OCI-LY7 (cell line): ENCODE results near the gene C17orf113. TPM values are rescaled to one million over a fixed set of nuclear protein-coding genes. Genes with fewer than 3 reads are reported as not detected.
"Not testable (repeated sequence)": the region's sequence is repeated elsewhere in the genome, so short reads cannot be mapped to it uniquely, and the experiment has no call there.

Experiments used
- BruUV-seq: library from RNA; stranded (reverse); fragments of 400-500 nt; replicated peaks from 2 replicates; lab custom pipeline; 2021; lab: Mats Ljungman, UMichigan
- CTCF ChIA-PET: fragments of 300-600 bp; sonication (Branson Sonifier 250); formaldehyde crosslinking; loops from one replicate; lab custom pipeline; 2022; ENCODE audit warnings: antibody characterized with exemption; ENCODE audit not compliant: unreplicated experiment; lab: Charles Lee
- POLR2A ChIA-PET: fragments of 300-600 bp; sonication (Branson Sonifier 250); formaldehyde crosslinking; loops from one replicate; lab custom pipeline; 2022; ENCODE audit warnings: antibody characterized with exemption; lab: Charles Lee
- DNase-seq: peaks from one replicate; pipeline ENCODE4 v3.0.0-alpha.2; 2015; ENCODE audit warnings: low spot score
- H2AFZ ChIP-seq: fragments of 200-600 bp; sonication (generic), shearing (Covaris generic); 2 replicates; pipeline ENCODE4 v1.6.1; 2014; ENCODE audit warnings: mild to moderate bottlenecking, antibody characterized with exemption, low read length, moderate library complexity
- H3K27ac ChIP-seq: fragments of 200-600 bp; sonication (generic); 2 replicates; pipeline ENCODE4 v1.5.1; 2014; ENCODE audit warnings: mixed run types, low read depth, mild to moderate bottlenecking, moderate library complexity, low read length, inconsistent platforms; ENCODE audit not compliant: poor library complexity, severe bottlenecking
- H3K36me3 ChIP-seq: fragments of 200-600 bp; sonication (generic); 2 replicates; pipeline ENCODE4 v1.6.1; 2014; ENCODE audit warnings: mild to moderate bottlenecking, antibody characterized with exemption, low read length, moderate library complexity, mixed read lengths; ENCODE audit not compliant: insufficient read depth
- H3K4me1 ChIP-seq: fragments of 200-600 bp; sonication (generic); 2 replicates; pipeline ENCODE4 v1.5.1; 2014; ENCODE audit warnings: mild to moderate bottlenecking, low read length; ENCODE audit not compliant: insufficient read depth, poor library complexity, severe bottlenecking
- H3K4me2 ChIP-seq: fragments of 200-600 bp; sonication (generic); 2 replicates; pipeline ENCODE4 v1.6.1; 2014; ENCODE audit warnings: mild to moderate bottlenecking, low read length
- H3K4me3 ChIP-seq: fragments of 200-600 bp; sonication (generic); 2 replicates; pipeline ENCODE4 v1.5.1; 2014; ENCODE audit warnings: mild to moderate bottlenecking, low read depth, low read length; ENCODE audit not compliant: poor library complexity, severe bottlenecking
- H3K79me2 ChIP-seq: fragments of 200-600 bp; sonication (generic); 2 replicates; pipeline ENCODE4 v1.6.1; 2016; ENCODE audit warnings: low read depth, mild to moderate bottlenecking, low read length, moderate library complexity, mixed read lengths; ENCODE audit not compliant: insufficient read depth
- H3K9me2 ChIP-seq: fragments of 200-600 bp; sonication (generic); 2 replicates; pipeline ENCODE4 v1.6.1; 2016; ENCODE audit warnings: mild to moderate bottlenecking, low read length, mixed read lengths; ENCODE audit not compliant: insufficient read depth
- H3K9me3 ChIP-seq: fragments of 200-600 bp; sonication (generic); 2 replicates; pipeline ENCODE4 v1.6.1; 2014; ENCODE audit warnings: mild to moderate bottlenecking, mixed run types, low read length, mixed read lengths
- H4K20me1 ChIP-seq: fragments of 200-600 bp; sonication (generic); 2 replicates; pipeline ENCODE4 v1.6.1; 2014; ENCODE audit warnings: mild to moderate bottlenecking, antibody characterized with exemption, low read length, moderate library complexity, mixed read lengths; ENCODE audit not compliant: insufficient read depth
- EZH2phosphoT487 ChIP-seq: fragments of 200-600 bp; sonication (generic); IDR thresholded peaks from 2 replicates; pipeline ENCODE4 v1.6.1; 2018; ENCODE audit warnings: low read depth, borderline replicate concordance, mild to moderate bottlenecking, mixed run types, antibody characterized with exemption, low read length, moderate library complexity, mixed read lengths
- intact Hi-C: fragments of 100-400 bp; cut with micrococcal nuclease; formaldehyde crosslinking; loops from one replicate; pipeline ENCODE4 v1.10.0; 2022; ENCODE audit not compliant: unreplicated experiment
- total RNA-seq, 2 experiments: library from RNA; depleted of rRNA in 1 of 2; stranded (reverse); fragments of >200 nt in 1 of 2; shearing (Covaris generic) in 1 of 2; gene quantifications; 2 replicates each; pipeline ENCODE4 v1.2.3, GENCODE V29; 2014 to 2022
- TF ChIP-seq, protein P1 (sequence below): fragments of 200-600 bp; sonication (generic); conservative IDR thresholded peaks from 2 replicates; pipeline ENCODE4 v1.5.1; 2014; ENCODE audit warnings: mild to moderate bottlenecking, antibody characterized with exemption, low read length, moderate library complexity, mixed read lengths

C17orf113 gene
- total RNA-seq, 2 experiments from 2014 or later = 0.25 TPM

DNA sequence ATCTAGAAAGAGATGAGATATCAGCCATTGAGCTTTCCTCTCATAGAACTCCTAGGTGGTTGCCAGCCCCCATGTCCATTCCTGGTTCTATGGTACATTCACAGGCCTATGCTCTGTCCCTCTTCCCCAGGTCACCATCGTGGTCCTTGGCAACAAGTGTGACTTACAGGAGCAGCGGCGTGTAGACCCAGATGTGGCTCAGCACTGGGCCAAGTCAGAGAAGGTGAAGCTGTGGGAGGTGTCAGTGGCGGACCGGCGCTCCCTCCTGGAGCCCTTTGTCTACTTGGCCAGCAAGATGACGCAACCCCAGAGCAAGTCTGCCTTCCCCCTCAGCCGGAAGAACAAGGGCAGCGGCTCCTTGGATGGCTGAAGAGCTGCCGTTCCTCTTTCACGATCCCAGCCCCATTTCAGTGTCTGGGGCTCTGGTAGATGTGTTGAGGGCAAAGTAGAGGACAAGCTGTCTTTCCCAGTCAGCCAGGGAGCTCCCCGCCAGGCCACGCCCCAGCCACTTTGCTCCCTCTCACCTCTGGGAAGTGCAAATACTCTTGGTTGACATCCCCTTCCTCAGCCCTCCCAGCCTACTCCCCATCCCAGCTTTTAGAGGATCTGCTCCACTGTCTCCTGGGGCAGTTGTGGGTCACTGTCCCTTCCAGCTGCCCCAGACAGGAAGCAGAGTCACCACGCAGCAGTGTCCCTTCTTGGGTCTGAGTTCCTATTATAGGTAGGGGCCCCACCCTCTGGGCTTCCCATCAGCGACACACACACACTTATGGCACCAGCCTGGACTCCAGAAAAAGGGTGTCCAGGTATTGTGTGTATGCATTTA lies 26.7 kb downstream of the C17orf113 start:
- Histone ChIP-seq H3K9me3 (no peaks in the 10 kb centered on the region), H3K36me3 (peaks cover 31% of the 10 kb centered on the region), H3K4me2 (no peak overlapping the region), H2AFZ (no peak overlapping the region), H4K20me1 (no peaks in the 10 kb centered on the region), H3K4me1 (peaks cover 31% of the 10 kb centered on the region), H3K9me2 (no peaks in the 10 kb centered on the region), H3K27ac (peak overlapping the region; percentile 53), H3K4me3 (no peak overlapping the region), H3K79me2 (peaks cover 12% of the 10 kb centered on the region; the same call in 1 of the 2 replicates)
- intact Hi-C loops = loop anchor here (1.0 to 2.0 kb wide), 4 partner anchors 43 to 157 kb away; partner anchors contain the start of genes KCNH4 and ZNF385C
- ChIA-PET CTCF (no interaction called here), POLR2A (interaction anchor here (0.6 to 1.0 kb wide), 3 partner anchors 50 to 263 kb away, joined by 3 to 4 read pairs (median 3); no protein-coding TSS in a partner anchor)
- BruUV-seq = no TSS peak
- TF ChIP-seq, protein P1, sequence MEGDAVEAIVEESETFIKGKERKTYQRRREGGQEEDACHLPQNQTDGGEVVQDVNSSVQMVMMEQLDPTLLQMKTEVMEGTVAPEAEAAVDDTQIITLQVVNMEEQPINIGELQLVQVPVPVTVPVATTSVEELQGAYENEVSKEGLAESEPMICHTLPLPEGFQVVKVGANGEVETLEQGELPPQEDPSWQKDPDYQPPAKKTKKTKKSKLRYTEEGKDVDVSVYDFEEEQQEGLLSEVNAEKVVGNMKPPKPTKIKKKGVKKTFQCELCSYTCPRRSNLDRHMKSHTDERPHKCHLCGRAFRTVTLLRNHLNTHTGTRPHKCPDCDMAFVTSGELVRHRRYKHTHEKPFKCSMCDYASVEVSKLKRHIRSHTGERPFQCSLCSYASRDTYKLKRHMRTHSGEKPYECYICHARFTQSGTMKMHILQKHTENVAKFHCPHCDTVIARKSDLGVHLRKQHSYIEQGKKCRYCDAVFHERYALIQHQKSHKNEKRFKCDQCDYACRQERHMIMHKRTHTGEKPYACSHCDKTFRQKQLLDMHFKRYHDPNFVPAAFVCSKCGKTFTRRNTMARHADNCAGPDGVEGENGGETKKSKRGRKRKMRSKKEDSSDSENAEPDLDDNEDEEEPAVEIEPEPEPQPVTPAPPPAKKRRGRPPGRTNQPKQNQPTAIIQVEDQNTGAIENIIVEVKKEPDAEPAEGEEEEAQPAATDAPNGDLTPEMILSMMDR = no peak
- TF ChIP-seq EZH2phosphoT487 = no peak
- DNase-seq = no peak

DNA sequence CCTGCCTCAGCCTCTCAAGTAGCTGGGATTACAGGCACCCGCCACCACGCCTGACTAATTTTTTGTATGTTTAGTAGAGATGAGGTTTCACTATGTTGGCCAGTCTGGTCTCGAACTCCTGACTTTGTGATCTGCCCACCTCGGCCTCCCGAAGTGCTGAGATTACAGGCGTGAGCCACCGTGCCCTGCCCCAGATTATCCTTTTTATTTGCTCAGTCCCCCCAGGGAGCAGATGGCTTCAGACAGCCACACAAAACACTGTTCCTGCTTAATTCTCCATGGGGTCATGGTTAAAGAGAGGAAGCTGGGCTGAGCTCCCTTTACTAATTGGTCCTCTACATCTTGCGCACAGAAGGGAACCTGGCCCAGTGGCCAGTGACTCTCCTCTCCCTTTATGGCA lies 29.6 kb downstream of the C17orf113 start:
- H3K9me2 ChIP-seq, intact Hi-C loops, DNase-seq, H3K9me3 ChIP-seq, H2AFZ ChIP-seq, H4K20me1 ChIP-seq, H3K27ac ChIP-seq: not testable (repeated sequence)
- Histone ChIP-seq H3K4me3 (peak overlapping the region; percentile 95), H3K36me3 (peaks cover 31% of the 10 kb centered on the region), H3K4me2 (peak overlapping the region; percentile 87), H3K4me1 (peaks cover 45% of the 10 kb centered on the region), H3K79me2 (peaks cover 25% of the 10 kb centered on the region)
- POLR2A ChIA-PET = interaction anchor here (1.1 to 1.7 kb wide), 5 partner anchors 10 to 99 kb away, joined by 3 to 6 read pairs (median 4); no protein-coding TSS in a partner anchor
- BruUV-seq = TSS peak; percentile 46
- CTCF ChIA-PET = interaction anchor here (1.1 to 1.3 kb wide), 3 partner anchors 58 to 100 kb away, joined by 4 to 5 read pairs (median 5); partner anchors contain the start of gene KAT2A

DNA sequence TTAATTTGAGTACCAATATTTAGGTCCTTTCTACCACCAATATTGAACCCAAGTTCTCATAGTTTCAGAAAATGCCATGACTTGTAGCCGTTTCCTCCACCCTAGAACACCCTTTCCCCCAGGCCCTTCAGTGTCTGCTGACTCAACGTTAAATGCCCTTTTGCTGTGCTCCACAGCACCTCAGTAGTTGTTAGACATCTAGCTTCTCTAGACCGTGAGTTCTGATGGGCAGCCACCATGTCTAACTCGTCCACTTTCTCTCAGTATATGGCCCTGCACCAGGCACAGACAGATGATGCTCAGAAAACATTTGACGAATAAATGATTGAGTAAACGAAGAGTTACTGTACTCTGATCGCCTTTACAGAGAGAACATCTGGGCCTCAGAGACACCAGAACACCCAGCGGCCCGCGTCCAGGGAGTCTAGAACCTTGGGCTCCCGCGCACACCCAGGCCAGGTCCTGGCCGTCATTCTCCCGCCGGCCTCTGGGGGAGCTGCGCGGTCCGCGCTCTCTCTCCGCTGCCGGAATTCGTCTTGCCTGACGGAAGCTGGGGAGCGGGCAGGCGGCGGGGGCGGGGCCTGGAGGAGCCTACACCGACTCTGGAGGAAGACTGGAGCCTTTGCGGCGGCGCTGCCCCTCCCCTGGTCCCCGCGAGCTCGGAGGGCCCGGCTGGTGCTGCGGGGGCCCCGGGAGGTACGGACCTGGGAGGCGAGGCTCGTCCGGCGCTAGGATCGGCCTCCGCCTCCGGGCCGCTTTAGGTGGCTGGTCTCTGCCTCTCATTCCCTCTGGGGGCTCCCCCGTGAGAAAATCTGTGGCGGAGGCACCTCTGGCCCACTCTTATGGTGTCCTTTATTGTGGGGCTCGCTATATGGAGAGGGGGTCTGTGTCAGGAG lies 30.6 kb downstream of the C17orf113 start, which contains the start of gene NKIRAS2:
NKIRAS2 (plus strand) TSS at position 582 of the 896 bp plus-strand sequence. CDS start 1,488 bp downstream, outside the sequence.
- Histone ChIP-seq H3K9me2 (no peaks in the 10 kb centered on the region), H3K4me1 (peaks cover 49% of the 10 kb centered on the region), H4K20me1 (no peaks in the 10 kb centered on the region), H3K36me3 (peaks cover 31% of the 10 kb centered on the region), H3K9me3 (no peaks in the 10 kb centered on the region), H3K27ac (peak within 1 kb of the TSS; percentile 24), H3K79me2 (peaks cover 36% of the 10 kb centered on the region), H3K4me2 (peak within 1 kb of the TSS; percentile 87), H2AFZ (peak within 1 kb of the TSS; percentile 91), H3K4me3 (peak within 1 kb of the TSS; percentile 95)
- peak; percentile 93 for DNase-seq
- intact Hi-C loops = loop anchor here (5.0 to 10.0 kb wide), 2 partner anchors 235 to 438 kb away; partner anchors contain the start of gene ATP6V0A1
- BruUV-seq = no TSS peak
- TF ChIP-seq, protein P1 = peak; percentile 86
- no peak for TF ChIP-seq EZH2phosphoT487
- CTCF ChIA-PET = interaction anchor here (1.1 to 1.3 kb wide), 3 partner anchors 57 to 101 kb away, joined by 4 to 5 read pairs (median 5); partner anchors contain the start of gene KAT2A
- POLR2A ChIA-PET = interaction anchor here (1.0 to 3.0 kb wide), 7 partner anchors 11 to 101 kb away, joined by 3 to 12 read pairs (median 5); partner anchors contain the start of gene KAT2A
